ENCODE measurements around the gene KNOP1. TPM values are rescaled to one million over a fixed set of nuclear protein-coding genes. Genes with fewer than 3 reads are reported as not detected.

The KNOP1 gene
- total RNA-seq (2022; extraction: Qiagen RNA extraction) = 38.7 to 42.7 TPM (median 40.7 TPM) in 5 replicates

GRCh38 chr16:19717741-19718623, at the start of gene KNOP1, which contains the start of gene IQCK:
KNOP1 (minus strand) TSS chr16:19718227; CDS start chr16:19715035, 3,192 bp downstream.
IQCK (plus strand) TSS chr16:19718271; CDS start chr16:19718307, 36 bp downstream.

Other genes starting within 250 kb of the KNOP1 start
- gene GDE1, start 196.1 kb downstream of the KNOP1 start, total RNA-seq (2022; extraction: Qiagen RNA extraction) = 64.6 to 74.4 TPM (median 71.8 TPM) in 5 replicates
- 6.2 to 8.6 TPM (median 7.5 TPM) in 5 replicates for gene CCP110, start 194.3 kb downstream of the KNOP1 start, total RNA-seq (2022; extraction: Qiagen RNA extraction)
- 28.2 to 31.3 TPM (median 28.8 TPM) in 5 replicates for gene VPS35L, start 162.5 kb downstream of the KNOP1 start, total RNA-seq (2022; extraction: Qiagen RNA extraction)
- 8.0 to 10.6 TPM (median 9.1 TPM) in 5 replicates for gene IQCK, start within 50 bp of the KNOP1 start, total RNA-seq (2022; extraction: Qiagen RNA extraction)
- 36.5 to 44.6 TPM (median 41.3 TPM) in 5 replicates for gene GPRC5B, start 166.6 kb upstream of the KNOP1 start, total RNA-seq (2022; extraction: Qiagen RNA extraction)